GM21367 (cell line): ENCODE data around the gene GNAZ.

Experiments used
- ATAC-seq: cut with Tn5 transposase; IDR thresholded peaks from one replicate; pipeline ENCODE4 v1.9.1; 2021; ENCODE audit not compliant: unreplicated experiment

GNAZ gene

DNA sequence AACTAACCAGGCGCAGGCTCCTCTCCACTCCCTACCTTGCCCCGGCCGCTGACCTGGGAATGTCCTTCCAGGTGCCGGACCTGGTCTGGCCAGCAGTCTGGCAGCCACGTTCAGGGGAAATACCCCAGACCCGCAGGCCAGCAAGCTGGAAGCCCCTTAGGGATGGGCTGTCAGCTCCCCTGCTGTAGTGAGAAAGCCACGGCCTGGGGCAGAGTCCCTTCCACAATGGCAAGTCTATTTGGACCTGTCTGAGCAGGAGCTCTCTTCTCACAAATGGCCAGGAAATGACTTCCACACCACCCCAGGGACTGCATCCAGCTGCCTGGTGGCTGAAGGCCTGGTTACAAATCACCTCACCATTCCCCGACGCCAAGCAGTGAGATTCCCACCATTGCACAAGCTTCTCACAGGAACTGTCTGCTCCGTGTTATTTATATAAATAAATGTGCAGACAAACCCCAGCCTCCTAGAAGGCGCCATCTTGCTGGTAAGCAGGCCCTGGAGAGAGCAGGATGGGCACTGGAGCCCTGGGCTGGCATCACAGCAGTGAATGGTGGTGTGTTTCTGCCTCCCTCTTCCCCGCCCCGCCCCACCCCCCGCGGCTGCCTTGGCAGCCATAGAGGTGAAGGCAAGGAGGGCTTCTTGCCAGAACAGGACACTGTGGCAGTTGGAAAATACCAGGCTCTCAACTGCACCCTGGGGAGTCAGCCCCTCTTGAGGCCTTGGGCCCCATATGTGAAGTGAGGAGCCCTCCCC is 47.8 kb downstream of the GNAZ start:
- no peak for ATAC-seq

DNA sequence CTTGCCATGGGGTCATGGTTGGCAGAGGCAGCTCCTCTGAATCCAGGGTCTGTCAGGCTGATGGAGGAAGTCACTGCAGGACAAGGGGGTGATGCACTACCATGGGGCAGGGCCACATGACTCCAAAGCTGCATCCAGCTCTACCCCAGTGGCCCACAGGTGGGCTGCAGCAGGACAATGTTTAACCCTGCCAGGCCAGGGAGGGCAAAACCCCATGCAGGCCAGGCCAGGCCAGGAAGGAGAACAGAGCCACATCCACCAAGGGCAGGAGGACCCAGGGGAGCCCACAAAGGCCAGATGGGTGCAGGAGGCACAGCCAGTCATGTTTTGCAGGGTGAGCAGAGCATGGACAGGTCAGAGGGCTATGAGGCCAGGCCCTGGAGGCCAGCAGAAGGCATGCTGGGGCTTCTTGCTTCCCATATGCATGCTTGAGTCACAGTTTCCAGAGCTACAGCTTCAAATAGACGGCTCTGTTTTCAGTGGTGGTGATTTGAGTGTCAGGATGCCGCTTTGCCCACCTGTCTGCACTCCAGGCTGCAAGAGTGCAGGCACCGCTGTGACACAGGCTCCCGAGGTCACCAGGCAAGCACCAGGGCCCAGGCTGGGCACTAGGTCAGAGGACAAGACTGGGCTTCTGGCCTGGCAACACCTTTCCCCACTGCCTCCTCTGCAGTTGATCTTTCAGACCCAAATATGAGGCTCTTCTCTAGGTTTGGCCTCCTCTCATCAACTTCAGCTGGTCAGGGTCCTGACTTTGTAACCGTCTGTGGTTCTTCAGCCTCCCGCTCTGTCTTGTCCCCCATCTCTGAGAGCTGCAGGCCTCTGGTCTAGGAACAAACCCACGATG is 48.6 kb downstream of the GNAZ start:
- ATAC-seq, result no peak

- ATAC-seq, result no peak
Observed at GRCh38 chr22:23119494-23120414, 49.4 kb downstream of the GNAZ start.

GRCh38 chr22:23120415-23120899 is 50.1 kb downstream of the GNAZ start:
- no peak for ATAC-seq

DNA sequence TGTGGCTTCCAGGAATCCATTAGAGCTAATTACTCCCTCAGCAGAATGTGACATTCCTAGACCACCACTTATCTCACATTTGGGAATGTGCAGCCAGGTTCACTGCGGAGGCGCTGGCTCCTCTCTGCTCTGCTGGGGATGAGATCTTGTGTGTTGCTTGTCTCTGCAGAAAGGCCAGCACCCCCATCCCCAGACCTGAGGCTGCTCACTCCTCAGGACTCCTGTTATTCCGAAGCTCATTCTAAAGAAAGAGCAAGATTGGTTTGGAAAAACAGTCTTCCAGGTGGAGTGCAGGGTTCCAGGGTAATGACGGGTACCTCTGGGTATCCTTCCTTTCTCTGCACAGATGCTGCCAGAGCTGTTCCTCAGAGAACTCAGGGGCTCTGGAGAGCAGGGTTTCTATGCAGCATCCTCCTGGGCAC is 50.7 kb downstream of the GNAZ start:
- no peak for ATAC-seq

DNA sequence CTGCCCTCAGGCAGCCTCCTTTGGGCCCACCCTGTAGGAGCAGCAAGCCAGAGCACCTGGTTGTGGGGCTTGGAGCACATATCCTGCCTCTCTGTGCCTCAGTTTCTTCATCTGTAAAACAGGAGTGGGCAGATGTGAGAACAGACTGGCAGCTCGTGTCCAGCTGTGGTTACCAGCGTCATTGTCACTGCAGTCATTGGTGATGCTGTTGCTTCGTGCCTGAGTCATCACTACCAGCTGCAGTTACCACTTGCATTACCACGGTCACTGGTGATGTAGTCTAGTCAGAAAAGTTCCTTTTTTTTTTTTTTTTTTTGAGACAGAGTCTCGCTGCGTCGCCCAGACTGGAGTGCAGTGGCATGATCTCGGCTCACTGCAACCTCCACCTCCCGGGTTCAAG is 51.1 kb downstream of the GNAZ start:
- ATAC-seq, result no peak

DNA sequence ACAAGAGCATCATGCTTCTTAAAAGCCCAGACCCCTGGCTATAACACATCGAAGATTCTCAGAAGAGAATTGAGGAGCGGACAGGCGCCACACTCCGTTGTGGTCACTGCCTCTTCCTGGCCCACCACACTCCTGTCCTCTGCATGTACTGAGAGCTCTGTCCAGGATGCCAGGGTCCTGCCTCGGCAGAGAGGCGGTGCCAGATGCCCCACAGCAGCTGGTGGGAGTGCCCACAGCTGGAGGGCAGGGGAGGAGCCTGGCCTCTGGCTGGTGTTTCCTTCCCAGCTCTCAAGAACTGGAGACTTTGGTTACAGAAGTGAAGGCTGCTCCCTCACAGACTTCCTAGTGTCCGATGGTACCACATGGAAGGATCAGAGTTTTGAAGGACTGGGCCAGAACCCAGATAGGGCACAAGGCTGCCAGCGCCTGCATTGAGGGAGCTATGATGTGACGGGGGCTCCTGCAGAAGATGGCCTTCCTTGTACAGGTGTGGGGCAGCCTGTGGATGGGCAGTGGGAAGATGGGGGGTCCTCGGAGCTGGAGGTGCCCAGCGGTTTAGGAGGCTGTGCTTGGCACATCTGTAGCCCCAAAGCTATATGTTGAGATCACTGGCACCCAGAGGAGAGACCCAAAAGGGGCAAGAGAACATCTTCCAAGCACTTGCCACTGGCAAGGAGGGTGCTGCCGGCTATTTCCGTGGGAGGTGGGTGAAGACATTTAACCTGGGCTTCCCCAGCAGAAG is 52.1 kb downstream of the GNAZ start:
- ATAC-seq, result no peak

DNA sequence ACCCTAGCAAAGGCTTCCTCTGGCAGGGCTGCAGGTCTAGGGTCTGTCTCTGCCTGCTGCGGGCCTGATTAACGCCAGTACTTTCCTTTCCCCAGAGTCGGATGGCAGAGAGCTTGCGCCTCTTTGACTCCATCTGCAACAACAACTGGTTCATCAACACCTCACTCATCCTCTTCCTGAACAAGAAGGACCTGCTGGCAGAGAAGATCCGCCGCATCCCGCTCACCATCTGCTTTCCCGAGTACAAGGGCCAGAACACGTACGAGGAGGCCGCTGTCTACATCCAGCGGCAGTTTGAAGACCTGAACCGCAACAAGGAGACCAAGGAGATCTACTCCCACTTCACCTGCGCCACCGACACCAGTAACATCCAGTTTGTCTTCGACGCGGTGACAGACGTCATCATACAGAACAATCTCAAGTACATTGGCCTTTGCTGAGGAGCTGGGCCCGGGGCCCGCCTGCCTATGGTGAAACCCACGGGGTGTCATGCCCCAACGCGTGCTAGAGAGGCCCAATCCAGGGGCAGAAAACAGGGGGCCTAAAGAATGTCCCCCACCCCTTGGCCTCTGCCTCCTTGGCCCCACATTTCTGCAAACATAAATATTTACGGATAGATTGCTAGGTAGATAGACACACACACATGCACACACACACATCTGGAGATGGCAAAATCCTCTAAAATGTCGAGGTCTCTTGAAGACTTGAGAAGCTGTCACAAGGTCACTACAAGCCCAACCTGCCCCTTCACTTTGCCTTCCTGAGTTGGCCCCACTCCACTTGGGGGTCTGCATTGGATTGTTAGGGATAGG is 52.9 kb downstream of the GNAZ start:
- no peak for ATAC-seq

DNA sequence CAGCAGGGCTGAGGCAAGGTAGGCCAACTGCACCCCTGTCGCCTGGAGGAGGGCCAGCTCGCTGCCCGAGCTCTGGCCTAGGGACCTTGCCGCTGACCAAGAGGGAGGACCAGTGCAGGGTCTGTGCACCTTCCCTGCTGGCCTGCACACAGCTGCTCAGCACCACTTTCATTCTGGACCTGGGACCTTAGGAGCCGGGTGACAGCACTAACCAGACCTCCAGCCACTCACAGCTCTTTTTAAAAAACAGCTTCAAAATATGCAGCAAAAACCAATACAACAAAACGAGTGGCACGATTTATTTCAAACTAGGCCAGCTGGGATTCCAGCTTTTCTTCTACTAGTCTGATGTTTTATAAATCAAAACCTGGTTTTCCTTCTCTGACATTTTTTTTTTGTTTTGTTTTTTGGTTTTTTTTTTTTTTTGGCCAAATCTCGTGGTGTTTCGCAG is 53.5 kb downstream of the GNAZ start:
- ATAC-seq, result no peak

GRCh38 chr22:23124611-23125511 is 54.5 kb downstream of the GNAZ start:
- ATAC-seq, result no peak

GRCh38 chr22:23125512-23126103 is 55.3 kb downstream of the GNAZ start:
- ATAC-seq, result no peak

DNA sequence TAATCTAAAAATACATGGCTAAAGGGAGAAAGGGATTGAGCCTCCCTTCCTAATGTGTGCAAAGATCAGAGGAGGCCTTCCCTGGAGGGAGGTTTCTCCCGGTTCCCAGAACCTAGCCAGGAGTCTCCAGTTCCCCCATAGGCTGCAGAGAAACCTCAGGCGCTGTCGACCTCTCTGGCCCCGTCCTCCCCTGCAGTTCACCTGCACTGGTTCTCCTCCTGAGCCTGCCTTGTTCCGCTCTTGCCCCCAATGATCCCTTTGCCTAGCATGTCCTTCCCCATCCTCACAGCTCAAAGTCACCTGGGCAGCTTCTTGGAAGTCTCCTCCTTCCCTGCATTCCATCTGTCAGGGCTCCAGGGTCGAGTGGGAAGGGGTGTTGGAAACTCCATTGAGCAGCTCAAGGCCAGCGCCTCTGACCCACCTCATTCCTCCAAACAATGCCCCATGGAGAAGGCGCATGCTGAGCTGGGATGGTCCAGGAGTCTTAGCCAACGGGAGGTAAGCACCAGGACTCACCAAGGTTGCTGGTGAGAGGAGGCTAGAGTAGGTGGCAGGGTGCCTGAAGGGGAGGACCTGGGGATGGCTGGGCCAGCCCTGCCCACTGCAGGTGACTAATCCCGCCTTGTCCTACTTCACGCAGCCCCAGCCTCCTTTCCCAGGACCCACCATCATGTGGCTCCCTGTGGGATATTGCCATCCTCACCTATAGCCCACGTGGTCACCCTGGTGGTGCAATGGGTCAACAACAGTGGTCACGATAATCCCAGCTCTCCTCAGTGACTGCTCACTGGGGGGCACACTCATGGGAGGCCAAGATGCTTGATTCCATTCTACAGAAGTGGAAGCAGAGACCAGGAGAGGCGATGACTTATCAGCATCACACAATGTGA is 56.1 kb downstream of the GNAZ start:
- ATAC-seq, result no peak

- ATAC-seq, result no peak
Observed at GRCh38 chr22:23127055-23127756, 56.9 kb downstream of the GNAZ start.

- ATAC-seq, result no peak
Observed at GRCh38 chr22:23127788-23128187, 57.5 kb downstream of the GNAZ start.

DNA sequence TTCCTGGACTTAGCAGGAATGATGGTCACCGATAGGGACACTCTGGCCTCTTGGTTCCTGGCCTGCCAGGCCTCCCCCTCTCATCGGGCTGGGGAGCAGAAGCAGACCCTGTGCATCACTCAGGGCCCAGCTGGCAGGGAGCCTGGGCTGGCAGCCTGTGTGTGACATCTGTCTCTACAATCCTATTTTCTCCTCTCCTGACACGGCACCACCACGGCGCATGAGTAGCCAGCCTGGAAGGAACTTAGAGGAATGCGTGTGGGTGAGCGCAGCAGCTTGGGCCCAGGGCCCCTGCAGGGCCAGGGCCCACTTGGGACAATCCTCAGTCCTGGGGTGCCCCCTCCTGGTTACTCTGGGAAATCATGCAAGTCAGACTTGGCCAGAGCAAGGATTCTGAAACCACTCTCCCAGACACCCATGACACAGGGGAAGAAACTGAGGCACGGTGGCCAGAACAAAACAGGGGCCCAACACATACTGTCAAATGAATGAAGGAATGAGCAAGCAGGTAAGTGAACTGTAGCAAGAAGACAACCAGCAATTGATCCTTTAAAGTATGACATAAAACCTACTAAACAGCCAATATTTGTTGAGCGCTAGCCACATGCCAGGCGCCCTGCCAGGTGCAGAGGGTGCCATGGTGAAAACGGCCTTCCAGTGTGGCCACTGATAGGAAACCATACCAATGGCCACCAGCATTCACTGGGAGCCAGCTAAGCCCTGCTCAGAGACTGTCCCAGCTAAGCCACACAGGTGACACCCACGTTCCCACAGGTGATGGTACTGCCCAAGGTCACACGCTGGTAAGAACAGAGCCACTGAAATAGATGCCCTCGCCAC is 58.2 kb downstream of the GNAZ start:
- no peak for ATAC-seq

DNA sequence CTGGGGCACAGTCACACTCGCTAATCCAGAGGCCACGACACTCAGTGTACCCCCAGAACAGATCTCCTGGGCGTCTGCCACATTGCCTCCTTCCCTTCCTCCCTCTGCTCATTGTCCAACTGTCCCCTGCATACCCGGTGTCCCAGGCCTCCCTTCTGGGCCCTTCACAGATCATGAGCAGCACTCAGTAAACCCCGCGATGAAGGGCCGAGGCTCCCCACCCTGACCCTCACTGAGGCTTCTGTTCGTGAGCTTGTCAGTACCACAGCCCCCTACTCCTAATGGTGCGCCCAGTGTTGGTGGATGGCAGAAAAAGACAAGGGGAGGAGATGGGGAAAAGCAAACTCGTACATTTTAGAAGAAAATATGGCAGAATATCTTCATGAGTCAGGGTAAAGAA is 58.8 kb downstream of the GNAZ start:
- ATAC-seq, result no peak
